Tibial nerve (tissue), 4 donors: ENCODE data around the gene TOP2A.

Experiments
- EP300 ChIP-seq, 2 donors: sonication (generic); formaldehyde crosslinking; IDR thresholded peaks; one replicate each; pipeline ENCODE4 v1.6.1; 2017; ENCODE audit warnings: antibody characterized with exemption in 2 of 2, mild to moderate bottlenecking in 1 of 2
- POLR2A ChIP-seq, 2 donors: fragments of 450-650 bp; IDR thresholded peaks; one replicate each; pipeline ENCODE4 v1.6.1; 2017; ENCODE audit warnings: antibody characterized with exemption in 2 of 2, mild to moderate bottlenecking in 2 of 2, moderate library complexity in 2 of 2
- TF ChIP-seq, protein P1 (sequence below), 5 experiments: fragments of 200-600 bp in 3 of 5; fragments of 450-650 bp in 2 of 5; sonication (generic) in 3 of 5; IDR thresholded peaks; one replicate each; pipeline ENCODE4 v1.5.1; 2016 to 2019; ENCODE audit warnings: antibody characterized with exemption in 5 of 5, mild to moderate bottlenecking in 3 of 5, moderate library complexity in 2 of 5

DNA sequence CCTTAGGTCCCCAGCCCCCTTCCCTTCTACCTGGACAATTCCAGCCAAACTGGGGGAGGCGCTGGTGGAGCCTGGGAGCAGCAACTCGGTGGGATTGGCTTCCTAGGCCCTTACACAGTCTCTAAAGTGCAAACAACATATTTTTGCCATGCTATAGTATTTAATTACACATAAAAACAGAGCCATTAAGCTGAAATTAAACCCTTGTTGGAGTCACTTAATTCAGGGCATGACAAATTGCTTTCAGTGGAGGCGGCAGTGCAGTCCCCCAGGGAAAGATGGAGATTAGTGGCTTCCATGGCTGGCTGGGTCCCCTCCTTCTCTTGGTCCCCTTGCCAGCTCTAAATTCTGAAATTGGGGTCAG, 42.9 kb upstream of the TOP2A start:
- TF ChIP-seq, protein P1, sequence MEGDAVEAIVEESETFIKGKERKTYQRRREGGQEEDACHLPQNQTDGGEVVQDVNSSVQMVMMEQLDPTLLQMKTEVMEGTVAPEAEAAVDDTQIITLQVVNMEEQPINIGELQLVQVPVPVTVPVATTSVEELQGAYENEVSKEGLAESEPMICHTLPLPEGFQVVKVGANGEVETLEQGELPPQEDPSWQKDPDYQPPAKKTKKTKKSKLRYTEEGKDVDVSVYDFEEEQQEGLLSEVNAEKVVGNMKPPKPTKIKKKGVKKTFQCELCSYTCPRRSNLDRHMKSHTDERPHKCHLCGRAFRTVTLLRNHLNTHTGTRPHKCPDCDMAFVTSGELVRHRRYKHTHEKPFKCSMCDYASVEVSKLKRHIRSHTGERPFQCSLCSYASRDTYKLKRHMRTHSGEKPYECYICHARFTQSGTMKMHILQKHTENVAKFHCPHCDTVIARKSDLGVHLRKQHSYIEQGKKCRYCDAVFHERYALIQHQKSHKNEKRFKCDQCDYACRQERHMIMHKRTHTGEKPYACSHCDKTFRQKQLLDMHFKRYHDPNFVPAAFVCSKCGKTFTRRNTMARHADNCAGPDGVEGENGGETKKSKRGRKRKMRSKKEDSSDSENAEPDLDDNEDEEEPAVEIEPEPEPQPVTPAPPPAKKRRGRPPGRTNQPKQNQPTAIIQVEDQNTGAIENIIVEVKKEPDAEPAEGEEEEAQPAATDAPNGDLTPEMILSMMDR (IDR thresholded peaks at IDR 0.05), result no peak
- TF ChIP-seq POLR2A (IDR thresholded peaks at IDR 0.05) (no peak), EP300 (IDR thresholded peaks at IDR 0.05) (no peak)
